GM13977 (cell line): Measurements from ENCODE around the gene ZNF277.

Experiments
- DNase-seq: peaks from one replicate; pipeline ENCODE4 v3.0.0; 2012; ENCODE audit warnings: low spot score
- in situ Hi-C: fragments of 300-500 bp; cut with MboI; formaldehyde crosslinking; loops from one replicate; pipeline ENCODE4 v1.12.0; 2022; ENCODE audit warnings: low sequenced_read_pairs, low pct_unique_long_range_greater_than_20kb, mixed read lengths, inconsistent platforms; ENCODE audit not compliant: unreplicated experiment
- TF ChIP-seq, protein P1 (sequence below): IDR thresholded peaks from 2 replicates; pipeline ENCODE4 v1.5.1; 2012; ENCODE audit warnings: mild to moderate bottlenecking, control low read depth; ENCODE audit not compliant: insufficient read depth; ENCODE audit errors: extremely low read depth, missing control alignments

ZNF277 gene

DNA sequence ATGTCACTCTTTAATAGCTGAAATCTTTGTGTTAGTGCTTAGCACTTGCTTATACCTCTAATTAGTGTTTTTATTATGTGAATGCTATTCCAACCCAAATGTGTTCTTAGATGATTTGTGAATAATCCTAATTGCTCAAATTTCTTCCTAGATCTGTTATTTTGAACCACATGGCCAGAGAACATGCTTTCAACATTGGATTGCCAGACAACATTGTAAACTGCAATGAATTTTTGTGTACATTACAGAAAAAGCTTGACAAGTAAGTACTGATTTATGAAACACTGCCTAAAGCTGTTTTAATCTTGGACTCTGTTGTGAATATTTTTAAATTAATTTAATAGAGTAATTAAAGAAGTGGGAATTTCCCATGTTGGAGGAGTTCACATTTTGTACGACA, 121.1 kb downstream of the ZNF277 start:
- in situ Hi-C loops: no loop called here
- TF ChIP-seq, protein P1, sequence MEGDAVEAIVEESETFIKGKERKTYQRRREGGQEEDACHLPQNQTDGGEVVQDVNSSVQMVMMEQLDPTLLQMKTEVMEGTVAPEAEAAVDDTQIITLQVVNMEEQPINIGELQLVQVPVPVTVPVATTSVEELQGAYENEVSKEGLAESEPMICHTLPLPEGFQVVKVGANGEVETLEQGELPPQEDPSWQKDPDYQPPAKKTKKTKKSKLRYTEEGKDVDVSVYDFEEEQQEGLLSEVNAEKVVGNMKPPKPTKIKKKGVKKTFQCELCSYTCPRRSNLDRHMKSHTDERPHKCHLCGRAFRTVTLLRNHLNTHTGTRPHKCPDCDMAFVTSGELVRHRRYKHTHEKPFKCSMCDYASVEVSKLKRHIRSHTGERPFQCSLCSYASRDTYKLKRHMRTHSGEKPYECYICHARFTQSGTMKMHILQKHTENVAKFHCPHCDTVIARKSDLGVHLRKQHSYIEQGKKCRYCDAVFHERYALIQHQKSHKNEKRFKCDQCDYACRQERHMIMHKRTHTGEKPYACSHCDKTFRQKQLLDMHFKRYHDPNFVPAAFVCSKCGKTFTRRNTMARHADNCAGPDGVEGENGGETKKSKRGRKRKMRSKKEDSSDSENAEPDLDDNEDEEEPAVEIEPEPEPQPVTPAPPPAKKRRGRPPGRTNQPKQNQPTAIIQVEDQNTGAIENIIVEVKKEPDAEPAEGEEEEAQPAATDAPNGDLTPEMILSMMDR: no peak
- DNase-seq: no peak

DNA sequence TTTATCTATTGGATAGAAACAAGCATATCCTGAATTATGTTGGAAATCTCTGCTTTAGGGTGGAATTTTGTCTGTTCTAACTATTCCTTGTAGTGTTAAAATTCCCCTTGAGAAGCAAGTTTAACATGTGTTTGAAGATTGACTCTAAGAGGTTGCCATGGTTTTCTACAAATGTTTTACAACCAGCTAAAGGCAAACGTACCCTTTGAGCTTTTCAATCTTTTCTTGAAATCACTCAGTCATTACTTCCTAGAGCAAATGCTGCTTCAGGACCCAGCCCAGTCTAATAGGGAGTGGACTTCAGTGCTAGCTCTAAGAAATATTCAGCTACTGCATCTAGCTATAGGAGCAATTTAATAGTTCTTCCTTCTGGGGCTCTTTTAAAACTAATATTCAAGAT, 125.0 kb downstream of the ZNF277 start:
- no peak for DNase-seq
- in situ Hi-C loops: no loop called here
- TF ChIP-seq, protein P1: no peak

DNA sequence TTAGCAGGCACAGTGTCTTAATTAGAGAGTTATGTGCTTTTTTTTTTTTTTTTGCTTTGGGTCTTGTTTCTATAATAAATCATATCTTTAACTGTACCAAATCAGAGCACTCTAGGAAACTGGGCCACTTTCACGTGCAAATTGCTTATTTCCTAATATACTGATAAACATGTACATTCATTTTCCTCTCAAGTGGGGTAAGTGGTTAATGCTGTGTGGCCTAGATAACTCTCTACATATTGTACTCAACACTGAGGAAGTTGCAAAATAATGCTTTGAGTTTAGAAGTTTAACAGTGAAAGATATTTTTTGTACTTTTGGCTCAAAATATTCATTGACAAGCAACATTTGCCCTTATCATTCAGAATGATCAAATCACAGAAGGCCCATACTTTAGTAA, 127.9 kb downstream of the ZNF277 start:
- TF ChIP-seq, protein P1: no peak
- DNase-seq: no peak
- in situ Hi-C loops: no loop called here

DNA sequence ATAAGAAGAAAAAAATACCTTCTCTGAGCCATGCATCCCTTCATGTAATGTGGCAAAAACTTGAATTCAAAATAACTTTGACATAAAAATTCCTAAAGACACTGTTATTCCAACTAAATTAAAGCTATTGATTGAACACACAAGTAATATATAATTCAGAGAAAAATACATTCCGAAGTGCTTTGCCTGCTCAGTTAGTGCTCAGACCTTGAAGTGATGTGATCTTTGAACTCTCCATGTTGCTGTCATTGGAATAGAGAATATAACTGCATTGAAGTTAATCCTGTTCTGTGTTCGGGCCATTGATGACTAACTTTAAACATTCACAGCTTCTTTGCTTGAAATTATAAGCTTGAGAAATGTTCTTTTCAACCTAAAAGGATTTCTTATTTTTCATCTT, 129.8 kb downstream of the ZNF277 start:
- no peak for DNase-seq
- in situ Hi-C loops: no loop called here
- TF ChIP-seq, protein P1: no peak

DNA sequence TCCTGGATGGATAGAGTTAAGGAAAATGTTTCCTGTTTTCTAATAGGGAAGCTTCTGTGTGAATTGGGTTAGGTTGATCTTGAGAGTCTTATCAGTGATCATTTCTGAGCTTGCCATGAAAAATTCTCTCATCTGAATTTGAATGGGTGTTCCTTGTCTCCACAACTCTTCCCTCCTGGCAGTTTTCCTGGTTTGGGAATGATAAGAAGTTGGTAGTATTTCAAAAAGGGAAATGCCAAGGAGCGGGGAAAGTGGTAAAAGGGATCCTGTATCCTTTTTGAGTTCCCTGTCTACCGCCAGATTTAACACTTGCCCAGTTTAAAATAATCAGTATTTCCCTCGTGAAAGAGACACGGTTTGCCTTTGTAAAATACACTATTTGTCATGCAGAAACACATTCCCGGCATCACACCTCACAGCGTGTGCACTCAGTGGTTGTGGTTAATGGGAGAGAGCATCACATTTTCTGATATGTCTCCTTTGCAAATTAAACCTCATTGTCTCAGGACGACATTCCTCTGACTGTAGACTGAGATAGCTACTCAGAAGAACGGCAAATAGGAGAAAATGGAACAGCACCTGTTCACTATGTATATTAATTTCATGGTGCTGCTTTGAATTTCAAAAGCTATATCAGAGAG, 130.6 kb downstream of the ZNF277 start:
- DNase-seq: no peak
- in situ Hi-C loops: no loop called here
- TF ChIP-seq, protein P1: no peak

DNA sequence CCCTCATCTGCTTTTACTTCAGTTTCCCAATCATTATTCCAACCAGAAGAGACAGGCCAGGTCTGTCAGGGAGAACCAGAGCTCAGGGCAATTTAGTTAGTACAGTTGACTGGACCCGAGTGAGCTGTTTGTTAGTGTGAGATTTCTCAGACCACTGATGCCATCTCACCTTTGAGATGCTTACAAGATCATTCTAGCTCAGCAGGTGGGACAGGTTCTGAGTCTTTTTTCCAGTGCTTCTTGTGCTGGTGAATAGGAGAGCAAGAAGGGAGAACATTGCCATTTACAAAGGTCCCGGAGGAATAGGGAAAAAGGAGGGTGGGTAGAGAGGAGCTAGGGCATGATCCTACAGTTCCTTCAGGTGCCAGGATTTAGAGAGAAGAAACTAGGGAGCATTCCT, 131.4 kb downstream of the ZNF277 start:
- DNase-seq: no peak
- in situ Hi-C loops: no loop called here
- TF ChIP-seq, protein P1: no peak
